Coronary artery (tissue), 2 donors: ENCODE measurements around the gene DSC3.
"Not testable (repeated sequence)": the region's sequence is repeated elsewhere in the genome, so short reads cannot be mapped to it uniquely, and the experiment has no call there.

Source experiments
- DNase-seq: peaks from one replicate; pipeline ENCODE4 v3.0.0-alpha.2; 2017; ENCODE audit warnings: low spot score
- H3K27ac ChIP-seq, 2 donors: fragments of 200-600 bp; sonication (generic); one replicate each; pipeline ENCODE4 v1.5.1; 2016 to 2019
- H3K4me3 ChIP-seq: fragments of 200-600 bp; sonication (generic); 2 replicates; pipeline ENCODE4 v1.5.1; 2016; ENCODE audit warnings: mild to moderate bottlenecking, moderate library complexity
- TF ChIP-seq, protein P1 (sequence below): fragments of 200-600 bp; sonication (generic); IDR thresholded peaks from one replicate; pipeline ENCODE4 v1.5.1; 2019; ENCODE audit warnings: antibody characterized with exemption

DSC3 gene

DNA sequence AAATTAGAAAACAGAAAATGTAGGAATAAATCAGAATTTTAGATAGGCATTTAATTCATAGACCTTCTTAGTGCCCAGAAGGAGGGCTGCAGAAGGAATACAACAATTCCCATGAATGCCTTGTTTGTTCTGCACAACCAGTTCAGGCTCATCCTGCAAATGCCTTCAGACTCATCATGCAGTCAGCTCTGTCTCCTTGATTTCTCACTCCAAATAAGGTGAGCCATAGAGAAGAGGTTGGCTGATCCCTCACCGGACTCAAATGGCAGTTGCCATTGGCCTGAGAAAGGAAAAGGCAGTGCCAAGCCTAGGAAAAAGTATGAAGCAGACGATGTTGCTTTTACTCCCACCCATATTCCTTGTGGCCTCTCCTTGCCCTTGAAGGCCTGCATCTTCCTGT is 50.3 kb downstream of the DSC3 start:
- Histone ChIP-seq H3K27ac (no peak overlapping the region), H3K4me3 (no peak overlapping the region)
- TF ChIP-seq, protein P1, sequence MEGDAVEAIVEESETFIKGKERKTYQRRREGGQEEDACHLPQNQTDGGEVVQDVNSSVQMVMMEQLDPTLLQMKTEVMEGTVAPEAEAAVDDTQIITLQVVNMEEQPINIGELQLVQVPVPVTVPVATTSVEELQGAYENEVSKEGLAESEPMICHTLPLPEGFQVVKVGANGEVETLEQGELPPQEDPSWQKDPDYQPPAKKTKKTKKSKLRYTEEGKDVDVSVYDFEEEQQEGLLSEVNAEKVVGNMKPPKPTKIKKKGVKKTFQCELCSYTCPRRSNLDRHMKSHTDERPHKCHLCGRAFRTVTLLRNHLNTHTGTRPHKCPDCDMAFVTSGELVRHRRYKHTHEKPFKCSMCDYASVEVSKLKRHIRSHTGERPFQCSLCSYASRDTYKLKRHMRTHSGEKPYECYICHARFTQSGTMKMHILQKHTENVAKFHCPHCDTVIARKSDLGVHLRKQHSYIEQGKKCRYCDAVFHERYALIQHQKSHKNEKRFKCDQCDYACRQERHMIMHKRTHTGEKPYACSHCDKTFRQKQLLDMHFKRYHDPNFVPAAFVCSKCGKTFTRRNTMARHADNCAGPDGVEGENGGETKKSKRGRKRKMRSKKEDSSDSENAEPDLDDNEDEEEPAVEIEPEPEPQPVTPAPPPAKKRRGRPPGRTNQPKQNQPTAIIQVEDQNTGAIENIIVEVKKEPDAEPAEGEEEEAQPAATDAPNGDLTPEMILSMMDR: no peak
- DNase-seq: no peak

DNA sequence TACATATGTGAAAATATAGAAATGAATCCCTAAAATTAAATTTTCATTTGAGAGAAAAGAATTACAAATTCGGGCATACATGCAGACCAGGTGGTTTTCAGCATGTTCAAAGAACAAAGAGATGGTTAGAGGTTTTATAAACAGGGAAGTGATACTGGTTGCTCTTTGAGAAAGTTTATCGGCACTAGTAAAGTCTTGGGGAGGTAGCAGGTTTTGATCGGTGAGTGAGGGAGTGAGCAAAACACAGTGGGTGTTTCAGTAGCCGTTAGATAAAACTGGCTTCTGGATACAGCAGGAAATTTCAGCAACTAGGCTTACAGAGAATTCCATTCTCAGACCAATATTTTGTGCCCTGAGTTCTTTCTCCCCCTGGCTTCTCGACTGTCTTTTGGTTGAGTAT is 51.1 kb downstream of the DSC3 start:
- H3K4me3 ChIP-seq: no peak overlapping the region
- no peak for DNase-seq
- no peak overlapping the region for H3K27ac ChIP-seq
- TF ChIP-seq, protein P1: no peak

DNA sequence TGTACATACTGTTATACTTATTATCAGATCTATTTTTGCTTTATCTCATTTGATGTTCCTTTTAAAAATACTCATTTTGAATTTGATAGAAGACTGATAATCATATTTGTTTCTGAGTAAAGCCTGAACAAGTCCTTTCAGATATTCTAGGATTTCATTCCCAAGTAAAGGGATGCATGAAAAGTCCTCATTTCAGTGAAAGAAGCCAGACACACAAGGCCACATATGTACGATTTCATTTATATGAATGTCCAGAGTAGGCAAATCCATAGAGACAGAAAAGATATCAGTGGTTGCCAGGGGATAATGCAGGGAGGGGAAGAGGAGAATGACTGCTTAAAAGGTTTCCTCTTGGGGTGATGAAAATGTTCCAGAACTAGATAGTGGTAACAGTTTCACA is 53.4 kb downstream of the DSC3 start:
- TF ChIP-seq, protein P1: no peak
- Histone ChIP-seq H3K27ac (no peak overlapping the region), H3K4me3 (no peak overlapping the region)
- no peak for DNase-seq

DNA sequence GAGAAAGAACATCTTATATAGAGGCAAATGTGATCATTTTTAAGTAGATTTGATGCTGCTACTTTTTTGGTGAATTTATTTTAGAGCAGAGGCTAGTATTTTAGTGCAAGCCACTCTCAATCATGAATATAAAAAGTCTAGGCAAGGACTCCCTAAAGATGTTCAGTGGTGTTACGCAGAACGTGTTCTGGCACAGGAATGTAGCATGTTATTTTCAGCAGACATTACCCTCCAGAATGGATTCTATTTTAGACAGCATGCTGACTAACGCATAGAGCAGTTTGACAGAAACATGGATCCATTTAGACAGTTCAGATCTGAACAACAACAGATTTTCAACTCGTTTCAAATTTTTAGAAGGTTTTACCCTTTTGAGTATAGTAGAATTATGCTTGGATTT is 54.1 kb downstream of the DSC3 start:
- no peak overlapping the region for H3K27ac ChIP-seq
- no peak for DNase-seq
- TF ChIP-seq, protein P1: no peak
- H3K4me3 ChIP-seq: no peak overlapping the region

DNA sequence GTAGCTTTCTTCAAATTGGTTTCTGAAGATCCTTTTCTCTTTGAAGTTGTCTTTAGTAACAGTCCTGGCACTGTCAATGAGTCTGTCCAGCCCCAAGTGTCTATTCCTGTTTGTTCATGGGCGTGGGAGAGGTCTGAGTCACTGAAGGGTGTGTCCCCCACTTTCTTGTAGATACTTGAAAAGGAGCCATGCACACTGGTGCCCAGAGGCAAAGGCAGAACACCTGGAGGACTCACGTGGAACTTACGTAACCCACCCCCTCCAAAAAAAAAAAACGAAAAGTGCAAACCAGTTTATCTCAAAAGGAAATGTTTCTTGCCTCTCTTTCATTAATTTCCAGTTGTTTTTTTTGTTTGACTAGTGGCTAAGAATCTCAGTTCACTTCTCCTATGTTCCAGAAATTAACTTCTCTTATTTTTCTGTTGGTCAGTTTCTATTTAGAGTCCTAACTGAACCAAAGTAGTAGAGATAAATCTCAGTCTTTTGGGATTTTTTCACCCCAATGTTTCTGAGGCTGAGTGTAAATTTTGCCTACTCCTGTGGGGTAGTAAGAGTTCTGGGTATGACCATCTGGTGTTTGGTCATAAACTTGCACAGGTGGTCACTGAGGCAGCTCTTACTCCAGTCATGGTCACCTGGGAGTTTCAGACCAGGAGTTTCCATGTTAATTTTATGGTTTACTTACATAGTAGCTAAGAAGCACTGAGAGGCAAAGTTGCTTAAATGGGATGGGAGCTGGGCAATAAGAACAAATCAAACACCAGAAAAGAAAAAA is 54.9 kb downstream of the DSC3 start:
- Histone ChIP-seq H3K27ac (no peak overlapping the region), H3K4me3 (no peak overlapping the region)
- TF ChIP-seq, protein P1: no peak
- no peak for DNase-seq

DNA sequence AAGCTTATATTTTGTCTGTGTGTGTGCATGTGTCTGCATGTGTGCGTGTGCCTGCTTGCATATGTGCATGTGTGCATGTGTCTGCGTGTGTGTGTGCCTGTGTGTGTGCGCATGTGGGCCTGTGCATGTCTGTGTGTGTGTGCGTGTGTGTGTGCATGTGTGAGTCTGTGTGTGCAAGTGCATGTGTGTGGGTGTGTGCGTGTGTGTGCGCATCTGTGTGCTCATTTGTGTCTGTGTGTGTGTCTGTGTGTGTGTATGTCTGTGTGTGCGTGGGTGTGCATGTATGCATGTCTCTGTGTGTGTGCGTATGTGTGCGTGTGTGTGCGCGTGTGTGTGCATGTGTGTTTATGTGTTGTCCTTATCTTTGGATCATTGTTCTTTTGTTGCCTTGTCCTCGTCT is 56.8 kb downstream of the DSC3 start:
- H3K4me3 ChIP-seq: no peak overlapping the region
- no peak overlapping the region for H3K27ac ChIP-seq
- no peak for DNase-seq
- TF ChIP-seq, protein P1: no peak

DNA sequence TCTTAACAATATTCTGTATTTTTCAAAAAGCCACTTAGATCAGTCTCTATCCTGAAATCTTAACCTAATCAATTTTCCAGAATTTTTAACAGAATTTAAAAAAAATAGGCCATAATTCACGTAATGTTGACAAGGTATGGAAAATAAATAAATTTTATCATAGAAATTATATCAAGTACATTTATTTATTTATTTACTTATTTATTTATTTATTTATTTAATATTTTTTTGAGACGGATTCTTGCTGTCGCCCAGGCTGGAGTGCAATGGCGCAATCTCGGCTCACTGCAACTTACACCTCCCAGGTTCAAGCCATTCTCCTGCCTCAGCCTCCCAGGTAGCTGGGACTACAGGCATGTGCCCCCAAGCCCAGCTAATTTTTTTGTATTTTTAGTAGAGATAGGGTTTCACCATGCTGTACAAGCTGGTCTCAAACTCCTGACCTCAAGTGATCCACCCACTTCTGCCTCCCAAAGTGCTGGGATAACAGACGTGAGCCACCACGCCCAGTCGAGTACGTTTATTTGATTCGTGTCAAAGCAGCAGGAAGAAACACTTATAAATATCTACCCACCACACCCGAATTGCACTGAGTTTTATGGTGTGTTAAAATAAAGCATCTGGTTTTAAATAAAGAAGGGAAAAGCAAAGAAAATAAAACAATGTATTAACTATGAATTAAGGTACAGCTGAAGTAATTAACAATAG is 60.1 kb downstream of the DSC3 start:
- H3K4me3 ChIP-seq: no peak overlapping the region

DNA sequence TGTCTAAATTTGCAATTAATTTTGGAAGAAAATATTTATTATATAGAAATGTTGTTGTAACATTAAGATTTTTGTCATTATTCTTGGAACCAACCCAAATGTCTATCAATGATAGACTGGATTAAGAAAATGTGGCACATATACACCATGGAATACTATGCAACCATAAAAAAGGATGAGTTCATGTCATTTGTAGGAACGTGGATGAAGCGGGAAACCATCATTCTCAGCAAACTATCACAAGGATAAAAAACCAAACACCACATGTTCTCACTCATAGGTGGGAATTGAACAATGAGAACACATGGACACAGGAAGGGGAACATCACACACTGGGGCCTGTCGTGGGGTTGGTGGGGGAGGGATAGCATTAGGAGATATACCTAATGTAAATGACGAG is 64.5 kb downstream of the DSC3 start:
- not testable (repeated sequence) for H3K4me3 ChIP-seq

More for the DNA sequence above, 60.1 kb downstream of the DSC3 start:
- no peak overlapping the region for H3K27ac ChIP-seq
- no peak for DNase-seq
- TF ChIP-seq, protein P1: no peak

More for the DNA sequence above, 64.5 kb downstream of the DSC3 start:
- DNase-seq, H3K27ac ChIP-seq: not testable (repeated sequence)
